ENCODE results near the gene SUMF2.

DNA sequence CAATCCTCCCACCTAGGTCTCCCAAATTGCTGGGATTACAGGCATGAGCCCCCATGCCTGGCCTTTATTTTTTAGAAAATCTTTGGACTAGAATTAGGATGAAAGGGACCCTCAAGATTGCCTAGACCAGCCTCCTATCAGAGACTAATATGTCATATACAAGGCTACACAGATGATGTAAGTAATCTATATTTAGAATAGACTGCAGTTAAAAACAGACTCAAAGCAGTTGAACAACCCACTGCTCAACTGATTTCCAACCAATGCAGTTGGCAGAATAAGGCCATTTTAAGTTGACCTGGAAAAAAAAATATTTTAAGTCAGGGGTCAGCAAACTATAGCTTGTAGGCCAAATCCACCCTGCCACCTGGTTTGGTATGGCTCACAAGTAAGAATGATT, 40.6 kb upstream of the SUMF2 start:
- TF ChIP-seq, protein P1, sequence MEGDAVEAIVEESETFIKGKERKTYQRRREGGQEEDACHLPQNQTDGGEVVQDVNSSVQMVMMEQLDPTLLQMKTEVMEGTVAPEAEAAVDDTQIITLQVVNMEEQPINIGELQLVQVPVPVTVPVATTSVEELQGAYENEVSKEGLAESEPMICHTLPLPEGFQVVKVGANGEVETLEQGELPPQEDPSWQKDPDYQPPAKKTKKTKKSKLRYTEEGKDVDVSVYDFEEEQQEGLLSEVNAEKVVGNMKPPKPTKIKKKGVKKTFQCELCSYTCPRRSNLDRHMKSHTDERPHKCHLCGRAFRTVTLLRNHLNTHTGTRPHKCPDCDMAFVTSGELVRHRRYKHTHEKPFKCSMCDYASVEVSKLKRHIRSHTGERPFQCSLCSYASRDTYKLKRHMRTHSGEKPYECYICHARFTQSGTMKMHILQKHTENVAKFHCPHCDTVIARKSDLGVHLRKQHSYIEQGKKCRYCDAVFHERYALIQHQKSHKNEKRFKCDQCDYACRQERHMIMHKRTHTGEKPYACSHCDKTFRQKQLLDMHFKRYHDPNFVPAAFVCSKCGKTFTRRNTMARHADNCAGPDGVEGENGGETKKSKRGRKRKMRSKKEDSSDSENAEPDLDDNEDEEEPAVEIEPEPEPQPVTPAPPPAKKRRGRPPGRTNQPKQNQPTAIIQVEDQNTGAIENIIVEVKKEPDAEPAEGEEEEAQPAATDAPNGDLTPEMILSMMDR (IDR thresholded peaks at IDR 0.05 in 2 of 3, conservative IDR thresholded peaks at IDR 0.05 in 1 of 3; ENCODE audit: borderline replicate concordance in 1 of 3, insufficient read depth in 1 of 3, low read depth in 2 of 3, low read length in 2 of 3) = no peak
- TF ChIP-seq EZH2phosphoT487 (IDR thresholded peaks at IDR 0.05; ENCODE audit: borderline replicate concordance) (no peak), ZNF274 (IDR thresholded peaks at IDR 0.05; ENCODE audit: low read depth, low read length) (no peak)
- TF ChIP-seq, protein P2, sequence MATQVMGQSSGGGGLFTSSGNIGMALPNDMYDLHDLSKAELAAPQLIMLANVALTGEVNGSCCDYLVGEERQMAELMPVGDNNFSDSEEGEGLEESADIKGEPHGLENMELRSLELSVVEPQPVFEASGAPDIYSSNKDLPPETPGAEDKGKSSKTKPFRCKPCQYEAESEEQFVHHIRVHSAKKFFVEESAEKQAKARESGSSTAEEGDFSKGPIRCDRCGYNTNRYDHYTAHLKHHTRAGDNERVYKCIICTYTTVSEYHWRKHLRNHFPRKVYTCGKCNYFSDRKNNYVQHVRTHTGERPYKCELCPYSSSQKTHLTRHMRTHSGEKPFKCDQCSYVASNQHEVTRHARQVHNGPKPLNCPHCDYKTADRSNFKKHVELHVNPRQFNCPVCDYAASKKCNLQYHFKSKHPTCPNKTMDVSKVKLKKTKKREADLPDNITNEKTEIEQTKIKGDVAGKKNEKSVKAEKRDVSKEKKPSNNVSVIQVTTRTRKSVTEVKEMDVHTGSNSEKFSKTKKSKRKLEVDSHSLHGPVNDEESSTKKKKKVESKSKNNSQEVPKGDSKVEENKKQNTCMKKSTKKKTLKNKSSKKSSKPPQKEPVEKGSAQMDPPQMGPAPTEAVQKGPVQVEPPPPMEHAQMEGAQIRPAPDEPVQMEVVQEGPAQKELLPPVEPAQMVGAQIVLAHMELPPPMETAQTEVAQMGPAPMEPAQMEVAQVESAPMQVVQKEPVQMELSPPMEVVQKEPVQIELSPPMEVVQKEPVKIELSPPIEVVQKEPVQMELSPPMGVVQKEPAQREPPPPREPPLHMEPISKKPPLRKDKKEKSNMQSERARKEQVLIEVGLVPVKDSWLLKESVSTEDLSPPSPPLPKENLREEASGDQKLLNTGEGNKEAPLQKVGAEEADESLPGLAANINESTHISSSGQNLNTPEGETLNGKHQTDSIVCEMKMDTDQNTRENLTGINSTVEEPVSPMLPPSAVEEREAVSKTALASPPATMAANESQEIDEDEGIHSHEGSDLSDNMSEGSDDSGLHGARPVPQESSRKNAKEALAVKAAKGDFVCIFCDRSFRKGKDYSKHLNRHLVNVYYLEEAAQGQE (IDR thresholded peaks at IDR 0.05; ENCODE audit: low read depth) = no peak
